Epidermal melanocyte (primary cell): Measurements from ENCODE around the gene BCHE.

ENCODE experiments used
- DNase-seq: peaks from one replicate; pipeline ENCODE4 v3.0.0; 2011; ENCODE audit warnings: low spot score; ENCODE audit not compliant: insufficient read length

Gene BCHE

GRCh38 chr3:165753560-165753959 lies 83.7 kb downstream of the BCHE start:
- DNase-seq: no peak

DNA sequence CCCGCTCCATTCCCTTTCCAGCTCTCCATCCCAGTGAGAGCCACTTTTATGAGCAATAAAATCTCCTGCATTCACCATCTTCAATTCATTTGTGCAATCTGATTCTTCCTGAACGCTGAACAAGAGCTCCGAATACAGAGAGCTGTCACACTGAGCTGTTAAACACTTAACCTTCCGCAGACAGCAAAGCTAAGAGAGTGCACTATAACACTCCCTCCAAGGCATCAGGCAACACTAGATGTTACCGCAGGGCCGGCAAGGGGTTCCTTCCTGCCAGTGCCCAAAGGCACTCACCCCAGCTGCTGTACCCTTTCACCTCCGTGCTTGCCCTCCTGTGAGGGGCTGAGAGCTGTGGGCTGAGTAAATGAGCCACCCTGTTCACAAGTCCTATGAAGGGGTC lies 85.6 kb downstream of the BCHE start:
- DNase-seq: no peak

DNA sequence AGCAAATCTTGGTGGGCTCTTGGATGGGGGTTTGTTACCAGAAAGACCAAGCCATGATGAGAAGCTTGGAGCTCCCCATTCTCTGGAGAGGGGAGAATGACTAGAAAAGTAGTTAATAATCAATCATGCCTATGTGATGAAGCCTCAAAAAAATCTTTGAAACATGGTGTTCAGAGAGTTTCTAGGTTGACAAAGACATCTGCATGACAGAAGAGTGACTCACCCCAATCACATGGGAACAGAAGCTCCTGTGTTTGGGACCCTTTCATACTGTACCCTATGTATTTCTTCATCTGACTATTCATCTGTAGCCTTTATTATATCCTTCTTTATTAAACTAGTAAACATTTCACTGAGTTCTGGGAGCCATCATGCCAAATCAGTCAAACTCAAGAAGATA lies 87.4 kb downstream of the BCHE start:
- no peak for DNase-seq

DNA sequence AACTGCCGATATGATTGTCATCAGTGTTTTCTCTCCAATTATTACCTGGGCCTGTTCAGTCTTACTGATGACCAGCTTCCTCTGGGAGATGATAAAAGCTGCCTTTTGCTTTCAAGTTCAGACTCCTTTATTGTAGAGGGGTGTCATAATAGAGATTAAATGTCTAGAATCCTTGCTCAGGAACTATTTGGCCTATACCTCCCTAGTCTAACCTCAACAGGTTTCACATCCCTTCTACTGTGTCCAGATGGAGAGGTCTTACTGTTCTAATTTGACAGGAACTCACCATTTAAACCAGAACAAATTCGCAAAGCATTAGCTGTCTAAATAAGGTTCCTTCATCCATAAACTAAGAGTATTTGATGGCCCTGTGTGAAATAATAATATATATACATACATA lies 88.0 kb downstream of the BCHE start:
- DNase-seq: no peak

GRCh38 chr3:165748094-165748493 lies 89.1 kb downstream of the BCHE start:
- DNase-seq: no peak

DNA sequence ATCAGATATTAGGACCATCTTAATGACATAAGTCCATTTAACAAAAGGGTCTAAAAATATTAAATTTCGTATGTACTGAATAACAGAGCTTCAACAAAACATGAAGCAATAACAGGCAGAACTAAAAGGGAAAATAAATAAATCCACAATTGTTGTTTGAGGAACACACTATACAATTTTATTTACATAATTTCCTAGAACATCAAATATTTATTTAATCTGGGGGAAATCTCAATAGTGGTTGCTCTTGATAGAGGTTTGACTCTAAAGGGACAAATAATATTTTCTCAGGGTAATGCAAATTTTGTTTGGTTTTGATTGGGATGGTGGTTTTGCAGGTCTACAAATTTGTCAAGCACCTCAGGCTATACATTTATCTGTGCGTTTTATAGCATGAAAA lies 90.3 kb downstream of the BCHE start:
- DNase-seq: no peak

- no peak for DNase-seq
Observed at GRCh38 chr3:165744025-165744424, 93.2 kb downstream of the BCHE start.

- DNase-seq: no peak
Observed at GRCh38 chr3:165742351-165742750, 94.9 kb downstream of the BCHE start.

GRCh38 chr3:165729756-165730155 lies 107.5 kb downstream of the BCHE start:
- DNase-seq: no peak

DNA sequence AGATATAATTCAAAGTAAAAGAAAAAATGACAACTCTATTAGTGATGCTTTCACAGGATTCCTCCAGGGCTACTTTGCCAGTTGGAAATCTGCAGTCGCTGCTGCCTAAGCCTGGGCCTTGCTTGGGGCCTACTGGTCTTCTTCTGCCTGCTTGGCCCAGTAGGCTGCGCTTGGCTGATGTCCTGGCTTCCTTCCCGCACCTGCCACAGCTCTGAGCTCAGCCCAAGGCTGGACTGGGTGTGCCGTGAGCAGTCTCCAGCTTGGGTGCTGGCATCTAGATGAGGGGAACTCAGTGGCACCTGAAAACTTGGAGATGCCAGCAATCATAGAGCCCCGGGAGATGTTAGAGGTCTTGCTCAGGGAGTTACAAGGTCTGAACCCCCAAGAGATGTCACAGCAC lies 108.3 kb downstream of the BCHE start:
- DNase-seq: no peak

DNA sequence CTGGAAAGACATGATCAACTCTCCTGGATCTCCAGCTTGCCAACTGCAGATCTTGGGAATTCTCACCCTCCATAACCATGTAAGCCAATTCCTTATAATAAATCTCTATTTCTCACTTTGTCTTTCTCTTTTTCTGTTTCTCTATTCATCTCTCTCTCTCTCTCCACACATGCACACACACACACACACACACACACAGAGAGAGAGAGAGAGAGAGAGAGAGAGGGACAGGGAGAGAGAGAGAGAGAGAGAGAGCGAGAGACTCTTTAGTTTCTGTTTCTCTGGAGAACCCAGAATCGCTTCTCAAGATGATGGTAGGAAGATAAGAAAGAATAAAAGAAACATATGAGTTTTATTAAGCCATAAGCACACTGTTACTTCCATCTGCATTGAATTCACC lies 111.9 kb downstream of the BCHE start:
- DNase-seq: no peak
